GM15510 (cell line): ENCODE results near the gene IL25.

Experiments used
- POLR2A ChIP-seq: IDR thresholded peaks from 3 replicates; pipeline ENCODE4 v1.6.1; 2011; ENCODE audit warnings: borderline replicate concordance; ENCODE audit not compliant: insufficient read length; ENCODE audit errors: extremely low read depth

IL25 gene

GRCh38 chr14:23351681-23352505, 20.7 kb upstream of the IL25 start:
- TF ChIP-seq POLR2A: no peak

- TF ChIP-seq POLR2A: no peak
These were observed 19.8 kb upstream of the IL25 start, which contains the start of gene SLC22A17 for GRCh38 chr14:23352506-23353432. Gene SLC22A17, minus strand, starts transcription at chr14:23352887.

- TF ChIP-seq POLR2A: no peak
These were observed 19.2 kb upstream of the IL25 start for GRCh38 chr14:23353433-23353780.

GRCh38 chr14:23354990-23355389, 17.6 kb upstream of the IL25 start:
- no peak for TF ChIP-seq POLR2A

GRCh38 chr14:23355871-23356435, 16.7 kb upstream of the IL25 start:
- TF ChIP-seq POLR2A: no peak

GRCh38 chr14:23356662-23357061, 15.9 kb upstream of the IL25 start:
- no peak for TF ChIP-seq POLR2A

- TF ChIP-seq POLR2A: no peak
These were observed 15.3 kb upstream of the IL25 start for GRCh38 chr14:23357261-23357660.

- TF ChIP-seq POLR2A: no peak
These were observed 14.6 kb upstream of the IL25 start for GRCh38 chr14:23358042-23358441.

- no peak for TF ChIP-seq POLR2A
These were observed 13.9 kb upstream of the IL25 start for GRCh38 chr14:23358553-23359166.

- no peak for TF ChIP-seq POLR2A
These were observed 13.4 kb upstream of the IL25 start for GRCh38 chr14:23359167-23359626.

- TF ChIP-seq POLR2A: no peak
These were observed 12.7 kb upstream of the IL25 start for GRCh38 chr14:23359722-23360447.

GRCh38 chr14:23360496-23360895, 12.1 kb upstream of the IL25 start:
- TF ChIP-seq POLR2A: no peak

GRCh38 chr14:23361320-23361719, 11.3 kb upstream of the IL25 start:
- no peak for TF ChIP-seq POLR2A

- TF ChIP-seq POLR2A: no peak
These were observed 10.8 kb upstream of the IL25 start for GRCh38 chr14:23361763-23362162.

GRCh38 chr14:23362200-23362599, 10.4 kb upstream of the IL25 start:
- no peak for TF ChIP-seq POLR2A
